ENCODE results near the gene ZFAND2B. TPM values are rescaled to one million over a fixed set of nuclear protein-coding genes. Genes with fewer than 3 reads are reported as not detected.

ZFAND2B gene
- total RNA-seq, 2 experiments from 2014 or later, result 68.1 to 69.8 TPM

DNA sequence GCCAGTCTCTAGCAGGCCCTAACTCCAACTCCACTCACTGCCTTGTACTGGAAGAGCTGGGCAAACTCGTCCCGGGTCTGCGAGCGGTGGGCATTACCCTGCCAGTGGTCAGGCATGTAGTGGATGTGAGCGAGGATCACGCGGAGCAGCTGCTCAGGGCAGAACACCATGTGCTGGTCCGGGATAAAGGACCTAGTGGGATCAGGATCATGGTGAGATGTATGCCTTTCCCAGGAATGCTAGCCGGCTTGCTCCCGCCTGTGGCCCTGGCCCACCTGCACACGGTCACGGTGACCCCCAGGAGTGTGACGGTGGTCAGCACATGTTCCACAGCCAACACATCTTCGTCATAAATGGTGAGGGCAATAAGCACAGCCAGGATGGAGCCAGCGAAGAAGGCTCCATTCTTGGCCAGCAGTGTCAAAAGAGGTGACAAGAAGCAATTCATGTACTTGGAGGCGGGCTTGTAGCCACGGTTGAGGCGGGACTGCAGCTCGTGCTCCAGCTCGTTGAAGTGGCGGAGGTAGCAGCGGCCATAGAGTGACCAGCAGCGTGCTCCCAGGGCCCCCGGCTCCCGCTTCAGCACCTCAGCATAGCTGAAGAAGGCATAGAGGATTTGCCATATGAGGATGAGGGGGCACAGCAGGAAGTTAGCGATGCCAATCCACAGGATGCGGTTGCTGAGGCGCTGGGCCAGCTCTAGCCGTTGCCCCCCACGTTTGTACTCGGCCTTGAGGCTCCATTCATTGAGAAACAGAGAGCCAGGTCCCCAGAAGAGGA lies 17.4 kb downstream of the ZFAND2B start:
- H3K27ac Mint-ChIP-seq, result no peak overlapping the region

DNA sequence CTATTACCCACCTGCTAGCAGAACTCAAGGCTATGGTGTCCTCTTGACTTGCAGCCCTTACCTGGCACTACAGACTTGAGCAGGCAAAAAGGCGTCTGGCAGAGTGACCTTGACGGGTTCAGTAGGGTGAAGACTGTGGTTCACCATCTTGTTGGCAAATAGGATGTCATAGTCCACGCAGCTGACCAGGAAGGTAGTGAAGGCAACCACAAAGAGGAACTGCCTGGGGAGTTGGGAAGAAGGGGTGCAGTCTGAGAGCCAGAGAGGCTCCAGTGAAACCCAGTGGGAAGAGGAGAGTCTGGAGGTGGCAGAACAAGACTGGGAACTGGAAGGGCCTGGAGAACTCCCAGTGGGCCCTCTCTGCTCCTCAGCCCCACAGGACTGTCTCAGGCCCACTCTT lies 18.8 kb downstream of the ZFAND2B start:
- Mint-ChIP-seq H3K27ac (peak overlapping the region; percentile 6), H3K27me3 (no peaks in the 10 kb centered on the region), H3K4me1 (peaks cover 23% of the 10 kb centered on the region), H3K36me3 (peaks cover 18% of the 10 kb centered on the region), H3K4me3 (no peak overlapping the region), H3K9me3 (no peaks in the 10 kb centered on the region)
- POLR2A ChIA-PET, result no interaction called here
- DNase-seq (no peak), ATAC-seq (ENCODE audit: low read depth) (no peak)

More for the DNA sequence above, 17.4 kb downstream of the ZFAND2B start:
- Mint-ChIP-seq H3K36me3 (peaks cover 21% of the 10 kb centered on the region), H3K4me3 (no peak overlapping the region), H3K27me3 (no peaks in the 10 kb centered on the region), H3K9me3 (no peaks in the 10 kb centered on the region), H3K4me1 (peaks cover 25% of the 10 kb centered on the region)
- POLR2A ChIA-PET, result interaction anchor here (1.2 kb wide), 1 partner anchor 30 kb away, joined by 5 read pairs; the partner anchor contains the start of gene TUBA4A
- no peak for DNase-seq
- no peak for ATAC-seq (ENCODE audit: low read depth)

DNA sequence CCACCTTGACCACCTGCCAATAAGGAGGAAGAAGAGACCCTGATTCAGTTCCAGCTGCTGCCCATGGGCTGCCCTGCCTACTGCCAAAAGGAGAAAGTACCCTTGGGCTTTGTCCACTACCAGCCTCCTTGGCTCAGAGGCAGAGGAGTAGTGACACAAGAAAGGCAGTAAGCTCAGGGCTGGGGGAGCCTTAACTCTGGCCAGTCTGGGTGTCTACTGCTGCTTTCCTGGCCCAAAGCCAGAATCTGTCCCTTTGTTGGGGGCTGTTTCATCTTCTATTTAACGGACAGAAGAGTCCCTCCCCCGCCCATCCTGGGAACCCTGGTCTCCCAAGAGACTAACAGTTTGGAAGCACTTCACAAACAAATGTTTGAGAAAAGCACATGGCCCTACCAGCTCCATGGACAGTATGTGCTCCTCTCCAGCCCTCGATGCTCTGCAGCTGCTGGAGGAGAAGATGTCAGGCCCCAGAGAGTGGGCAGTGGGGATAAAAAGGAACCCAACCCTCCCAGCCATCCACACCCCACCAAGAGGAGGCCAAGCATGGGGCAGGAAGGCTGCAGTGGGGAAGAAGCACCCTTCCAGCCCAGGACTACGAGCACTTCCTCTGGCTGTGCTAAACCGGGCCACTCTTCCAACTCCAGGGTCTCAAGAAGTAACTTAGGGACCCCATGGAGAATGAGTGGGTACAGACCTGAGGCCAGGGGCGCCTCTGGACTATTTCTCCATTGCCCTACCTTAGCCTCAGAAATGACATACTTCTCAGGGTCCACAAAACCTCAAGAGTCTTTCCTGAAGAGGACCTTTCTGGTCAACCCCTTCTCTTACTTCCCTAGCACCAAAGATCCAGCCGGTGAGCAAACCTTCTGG lies 21.7 kb downstream of the ZFAND2B start:
- Mint-ChIP-seq H3K27ac (peak overlapping the region; percentile 65), H3K9me3 (no peaks in the 10 kb centered on the region), H3K4me3 (peak overlapping the region; percentile 90), H3K36me3 (peaks cover 30% of the 10 kb centered on the region), H3K27me3 (no peaks in the 10 kb centered on the region), H3K4me1 (peaks cover 38% of the 10 kb centered on the region)
- DNase-seq (no peak), ATAC-seq (ENCODE audit: low read depth) (no peak)
- POLR2A ChIA-PET, result interaction anchor here (0.8 to 5.5 kb wide), 14 partner anchors 10 to 71 kb away, joined by 3 to 83 read pairs (median 13); partner anchors contain the start of genes ABCB6, CNPPD1, DNAJB2 and GLB1L

DNA sequence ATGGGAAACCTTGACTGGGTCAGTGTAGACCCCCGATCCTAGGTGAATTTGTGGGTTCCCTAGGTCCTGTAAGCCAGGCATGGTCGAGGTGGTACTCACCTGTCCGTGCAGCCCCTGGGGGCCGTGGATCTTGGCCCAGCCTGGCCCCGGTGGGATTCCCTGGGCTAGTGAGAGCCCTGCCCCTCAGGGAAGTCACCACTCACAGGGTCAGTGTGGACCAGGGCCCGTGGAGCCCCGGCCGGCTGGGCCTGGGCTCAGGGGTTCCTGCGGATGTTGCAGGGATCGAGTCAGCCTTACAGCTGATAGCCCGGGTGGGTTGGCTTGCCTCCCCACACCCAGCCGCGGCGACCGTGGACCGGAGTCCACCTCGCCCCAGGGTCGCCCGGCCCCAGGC lies 22.3 kb downstream of the ZFAND2B start:
- DNase-seq, result no peak
- H3K4me3 Mint-ChIP-seq, result peak overlapping the region; percentile 90
- POLR2A ChIA-PET, result interaction anchor here (1.2 to 5.5 kb wide), 15 partner anchors 9 to 70 kb away, joined by 3 to 83 read pairs (median 12); partner anchors contain the start of genes ABCB6, CNPPD1, DNAJB2 and GLB1L
- H3K36me3 Mint-ChIP-seq, result peaks cover 32% of the 10 kb centered on the region
- no peak for ATAC-seq (ENCODE audit: low read depth)
- no peaks in the 10 kb centered on the region for H3K27me3 Mint-ChIP-seq
- no peaks in the 10 kb centered on the region for H3K9me3 Mint-ChIP-seq
- peak overlapping the region; percentile 65 for H3K27ac Mint-ChIP-seq
- peaks cover 40% of the 10 kb centered on the region for H3K4me1 Mint-ChIP-seq

DNA sequence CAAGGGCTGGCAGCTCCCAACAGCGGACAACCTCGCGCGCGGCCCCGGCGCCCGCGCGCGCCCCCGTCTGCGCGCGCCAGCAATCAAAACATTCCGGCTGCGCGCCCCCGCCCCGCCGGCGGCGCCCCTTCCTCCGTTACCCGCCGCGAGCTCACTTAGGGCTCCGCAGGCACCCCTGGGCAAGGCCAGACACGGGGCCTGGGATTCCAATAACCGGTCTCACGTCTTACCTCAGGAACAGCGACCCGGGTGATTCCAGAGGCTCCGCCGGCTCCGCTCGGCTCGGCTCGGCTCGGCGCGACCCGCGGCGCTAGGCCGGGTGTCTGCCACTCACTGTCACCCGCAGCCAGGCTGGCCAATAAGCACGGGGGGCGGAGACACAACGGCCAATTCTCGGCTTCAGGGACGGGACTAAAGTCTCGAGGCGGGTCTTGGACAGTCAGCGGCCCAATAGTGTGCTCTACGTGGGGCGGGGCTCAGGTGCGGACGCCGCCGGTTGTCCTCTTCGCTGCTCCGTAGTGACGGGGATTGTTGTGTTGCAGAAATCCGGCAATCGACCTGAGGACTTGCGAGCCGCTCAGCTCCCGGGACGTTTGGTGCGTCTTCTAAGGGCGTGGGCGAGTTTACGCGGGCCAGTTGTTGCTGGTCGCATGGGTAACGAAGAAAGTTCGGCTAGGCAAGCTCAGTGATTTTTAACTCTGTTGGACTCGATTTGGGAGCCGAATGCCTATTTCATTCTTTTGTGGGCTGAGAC lies 22.9 kb downstream of the ZFAND2B start, which contains the start of the genes ANKZF1 and ATG9A:
Gene ANKZF1 (plus strand): TSS at position 502 of the 754 bp plus-strand sequence. CDS start 452 bp downstream, outside the sequence.
Gene ATG9A (minus strand): TSS at position 332 of the 754 bp plus-strand sequence. CDS start 1,612 bp downstream, outside the sequence.
- H3K27ac Mint-ChIP-seq, result peak within 1 kb of the TSS; percentile 93
- H3K36me3 Mint-ChIP-seq, result peaks cover 38% of the 10 kb centered on the region
- peak; percentile 95 for ATAC-seq (ENCODE audit: low read depth)
- no peaks in the 10 kb centered on the region for H3K27me3 Mint-ChIP-seq
- peak within 1 kb of the TSS; percentile 90 for H3K4me3 Mint-ChIP-seq
- no peaks in the 10 kb centered on the region for H3K9me3 Mint-ChIP-seq
- peak; percentile 94 for DNase-seq
- H3K4me1 Mint-ChIP-seq, result peaks cover 40% of the 10 kb centered on the region
- POLR2A ChIA-PET, result interaction anchor here (1.2 to 5.5 kb wide), 16 partner anchors 8 to 70 kb away, joined by 3 to 83 read pairs (median 12); partner anchors contain the start of genes ABCB6, CNPPD1, DNAJB2 and GLB1L

DNA sequence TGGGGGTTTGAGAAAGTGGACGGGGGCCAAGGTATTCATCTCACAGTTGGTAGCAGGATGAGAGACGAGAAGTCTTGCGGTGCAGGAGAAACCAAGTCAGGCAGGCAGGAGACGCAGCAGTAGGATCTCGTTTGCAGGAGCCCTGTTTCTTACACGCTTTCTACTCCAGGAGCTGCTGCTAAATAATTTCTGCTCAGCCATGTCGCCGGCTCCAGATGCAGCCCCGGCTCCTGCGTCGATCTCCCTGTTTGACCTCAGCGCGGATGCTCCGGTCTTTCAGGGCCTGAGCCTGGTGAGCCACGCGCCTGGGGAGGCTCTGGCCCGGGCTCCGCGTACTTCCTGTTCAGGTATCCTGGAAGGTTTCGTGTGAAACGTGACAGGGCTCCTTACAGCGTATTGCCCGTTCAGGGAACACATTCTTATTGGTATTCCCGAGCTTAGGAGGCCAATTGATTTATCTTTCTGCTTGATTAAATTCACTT lies 23.5 kb downstream of the ZFAND2B start:
- Mint-ChIP-seq H3K4me3 (peak overlapping the region; percentile 90), H3K9me3 (no peaks in the 10 kb centered on the region), H3K27me3 (no peaks in the 10 kb centered on the region), H3K36me3 (peaks cover 37% of the 10 kb centered on the region), H3K4me1 (peaks cover 37% of the 10 kb centered on the region), H3K27ac (peak overlapping the region; percentile 93)
- DNase-seq (peak; percentile 59), ATAC-seq (ENCODE audit: low read depth) (peak; percentile 11)
- POLR2A ChIA-PET, result interaction anchor here (1.2 to 5.5 kb wide), 16 partner anchors 8 to 69 kb away, joined by 3 to 83 read pairs (median 12); partner anchors contain the start of genes ABCB6, CNPPD1, DNAJB2 and GLB1L

DNA sequence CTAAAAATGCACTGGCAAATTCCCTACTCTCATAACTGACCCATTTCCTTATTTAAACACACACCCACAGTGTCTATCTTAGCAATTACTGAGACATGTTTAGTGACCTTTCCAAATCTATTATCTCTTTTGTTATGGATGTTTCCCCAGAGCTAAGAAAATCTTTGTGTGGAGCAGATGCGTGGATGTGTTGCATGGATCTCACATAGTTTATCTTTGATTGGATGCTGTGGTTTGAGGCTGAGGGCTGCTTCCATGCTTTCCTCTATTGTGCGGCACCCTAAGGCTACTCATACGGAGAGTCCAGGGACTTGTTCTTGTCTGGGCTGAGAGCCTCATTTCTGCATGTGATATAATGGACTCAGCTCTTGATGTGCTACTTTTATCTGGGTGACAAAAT lies 27.7 kb downstream of the ZFAND2B start:
- ATAC-seq (ENCODE audit: low read depth), result no peak
- H3K27ac Mint-ChIP-seq, result no peak overlapping the region
- POLR2A ChIA-PET, result interaction anchor here (0.7 to 1.2 kb wide), 2 partner anchors 11 to 18 kb away, joined by 3 to 4 read pairs; partner anchors contain the start of genes GLB1L and STK16
- H3K4me3 Mint-ChIP-seq, result no peak overlapping the region
- H3K36me3 Mint-ChIP-seq, result peaks cover 48% of the 10 kb centered on the region
- DNase-seq, result no peak
- no peaks in the 10 kb centered on the region for H3K27me3 Mint-ChIP-seq
- no peaks in the 10 kb centered on the region for H3K9me3 Mint-ChIP-seq
- H3K4me1 Mint-ChIP-seq, result peaks cover 18% of the 10 kb centered on the region

DNA sequence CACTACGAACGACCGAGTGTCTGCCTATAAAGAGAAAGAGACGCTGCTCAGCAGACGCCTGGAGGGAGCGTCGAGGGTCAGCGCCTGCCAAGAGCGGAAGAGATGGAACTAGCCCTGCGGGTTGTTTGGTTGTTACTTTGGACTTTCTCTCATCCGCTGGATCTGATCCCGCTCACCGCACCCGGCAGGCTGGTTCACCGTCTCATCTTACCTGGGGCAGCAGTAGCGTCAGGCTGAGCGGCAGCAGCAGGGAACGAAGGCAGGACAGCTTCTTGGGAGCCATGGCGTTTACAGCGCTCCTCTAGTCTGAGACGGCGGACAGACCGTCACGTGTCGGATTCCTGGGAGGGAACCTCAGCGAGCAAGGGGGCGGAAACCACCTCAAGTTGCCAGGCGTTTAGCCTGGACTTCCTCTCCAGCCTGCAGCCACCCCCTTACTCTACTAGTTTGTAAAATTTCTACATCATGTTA lies 36.7 kb downstream of the ZFAND2B start:
- no peak for ATAC-seq (ENCODE audit: low read depth)
- H3K4me3 Mint-ChIP-seq, result peak overlapping the region; percentile 71
- peak overlapping the region; percentile 75 for H3K27ac Mint-ChIP-seq

DNA sequence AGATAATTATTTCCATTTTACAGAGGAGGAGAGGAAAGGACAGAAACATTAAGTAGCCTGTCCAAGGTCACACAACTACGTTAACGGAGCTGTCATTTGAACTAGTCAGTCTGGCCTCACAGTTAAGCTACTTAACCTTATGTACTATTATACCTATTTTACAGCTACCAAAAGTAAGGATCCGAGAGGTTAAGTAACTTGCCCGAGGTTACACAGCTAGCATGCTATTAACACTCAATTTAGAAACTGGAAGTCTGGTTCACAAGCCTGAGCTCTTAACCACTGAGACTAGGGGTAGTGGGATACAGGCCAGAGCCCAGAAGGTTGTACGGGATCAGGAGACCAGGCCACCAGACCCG lies 38.2 kb downstream of the ZFAND2B start:
- H3K27me3 Mint-ChIP-seq, result no peaks in the 10 kb centered on the region
- H3K27ac Mint-ChIP-seq, result peak overlapping the region; percentile 90
- H3K4me3 Mint-ChIP-seq, result peak overlapping the region; percentile 99
- DNase-seq (no peak), ATAC-seq (ENCODE audit: low read depth) (no peak)
- H3K4me1 Mint-ChIP-seq, result peaks cover 54% of the 10 kb centered on the region
- H3K9me3 Mint-ChIP-seq, result no peaks in the 10 kb centered on the region
- peaks cover 25% of the 10 kb centered on the region for H3K36me3 Mint-ChIP-seq
- POLR2A ChIA-PET, result interaction anchor here (1.0 to 2.9 kb wide), 16 partner anchors 9 to 74 kb away, joined by 3 to 38 read pairs (median 6); partner anchors contain the start of genes ABCB6, ANKZF1, ATG9A and DNAJB2

More for the DNA sequence above, 36.7 kb downstream of the ZFAND2B start:
- no peaks in the 10 kb centered on the region for H3K27me3 Mint-ChIP-seq
- no peaks in the 10 kb centered on the region for H3K9me3 Mint-ChIP-seq
- H3K4me1 Mint-ChIP-seq, result peaks cover 42% of the 10 kb centered on the region
- H3K36me3 Mint-ChIP-seq, result peaks cover 11% of the 10 kb centered on the region
- no peak for DNase-seq
- POLR2A ChIA-PET, result interaction anchor here (2.7 kb wide), 1 partner anchor 13 kb away, joined by 12 read pairs; the partner anchor contains the start of genes ANKZF1 and ATG9A

DNA sequence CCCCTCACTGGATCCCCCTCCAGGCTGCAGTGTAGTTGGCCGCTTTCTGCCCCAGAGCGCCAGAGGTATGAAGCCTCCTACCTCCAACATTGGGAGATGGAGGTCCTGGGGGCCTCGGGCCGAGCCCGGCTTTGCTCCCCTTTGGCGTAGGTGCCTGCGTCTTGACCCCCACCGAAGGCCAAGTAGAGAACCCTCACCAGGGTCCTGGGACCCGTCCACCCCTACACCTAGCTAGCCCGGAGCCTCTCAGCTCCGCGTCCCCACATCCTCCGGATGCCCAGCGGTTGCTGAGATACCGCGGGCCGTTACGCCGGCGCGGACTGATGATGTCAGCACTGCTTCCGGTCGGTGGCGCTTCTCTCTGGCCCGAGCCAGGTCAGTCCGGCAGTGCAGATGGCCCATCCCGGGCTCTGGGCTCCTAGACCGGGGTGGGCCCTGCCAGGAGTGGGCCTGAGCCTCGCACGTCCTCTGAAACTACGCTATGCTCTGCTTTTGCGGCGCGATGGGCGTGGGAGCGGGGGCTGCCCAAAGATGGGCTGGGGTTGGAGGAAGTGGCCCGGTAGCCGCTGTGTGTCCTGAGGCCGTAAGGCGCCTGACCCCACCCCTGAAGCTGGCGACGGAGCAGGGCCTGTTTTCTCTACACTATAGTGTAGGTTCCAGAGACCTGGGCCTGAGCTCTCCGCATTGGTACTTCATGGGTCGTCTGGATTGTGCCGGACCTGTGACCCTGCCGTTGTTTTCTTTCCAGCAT lies 38.7 kb downstream of the ZFAND2B start, which contains the start of the genes GLB1L and STK16:
Gene GLB1L (minus strand): TSS at position 297 of the 751 bp plus-strand sequence. CDS start 1,871 bp downstream, outside the sequence.
Gene STK16 (plus strand): TSS at position 332 of the 751 bp plus-strand sequence. CDS start 521 bp downstream, outside the sequence.
- peak; percentile 96 for DNase-seq
- peaks cover 30% of the 10 kb centered on the region for H3K36me3 Mint-ChIP-seq

DNA sequence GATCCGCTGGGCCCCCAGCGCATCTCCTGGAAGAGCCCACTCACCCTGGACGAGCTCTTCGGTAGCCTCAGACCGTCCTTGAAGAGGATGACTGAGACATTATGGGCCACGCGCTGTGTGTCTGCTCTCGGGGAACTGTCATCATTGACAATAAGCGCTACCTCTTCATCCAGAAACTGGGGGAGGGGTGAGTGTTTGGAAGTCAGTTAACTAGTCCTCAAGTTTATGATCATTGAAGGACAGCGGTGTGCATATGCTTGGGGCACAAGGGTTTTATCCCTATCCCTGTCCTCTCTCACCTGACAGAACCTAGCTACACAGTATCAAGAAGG lies 39.3 kb downstream of the ZFAND2B start:
- Mint-ChIP-seq H3K27ac (peak overlapping the region; percentile 90), H3K9me3 (no peaks in the 10 kb centered on the region), H3K4me3 (peak overlapping the region; percentile 99), H3K27me3 (no peaks in the 10 kb centered on the region), H3K36me3 (peaks cover 35% of the 10 kb centered on the region), H3K4me1 (peaks cover 65% of the 10 kb centered on the region)
- POLR2A ChIA-PET, result interaction anchor here (0.5 to 2.9 kb wide), 13 partner anchors 8 to 119 kb away, joined by 3 to 38 read pairs (median 8); partner anchors contain the start of genes ABCB6, ANKZF1, ATG9A and DNAJB2
- DNase-seq (no peak), ATAC-seq (ENCODE audit: low read depth) (no peak)

More for the DNA sequence above, 38.7 kb downstream of the ZFAND2B start, which contains the start of the genes GLB1L and STK16:
- H3K27ac Mint-ChIP-seq, result peak within 1 kb of the TSS; percentile 90
- peaks cover 60% of the 10 kb centered on the region for H3K4me1 Mint-ChIP-seq
- peak within 1 kb of the TSS; percentile 99 for H3K4me3 Mint-ChIP-seq
- no peaks in the 10 kb centered on the region for H3K27me3 Mint-ChIP-seq
- peak; percentile 64 for ATAC-seq (ENCODE audit: low read depth)
- no peaks in the 10 kb centered on the region for H3K9me3 Mint-ChIP-seq
- POLR2A ChIA-PET, result interaction anchor here (0.5 to 2.9 kb wide), 20 partner anchors 8 to 120 kb away, joined by 3 to 38 read pairs (median 5); partner anchors contain the start of genes ABCB6, ANKZF1, ATG9A and DNAJB2

Measured in activated naive CD8-positive, alpha-beta T cell treated with anti-CD3 and anti-CD28 coated beads, Interleukin-2, amount 10 ng/mL, durations not matched to agents 7 days and 5 days (primary cell).